Measurements from ENCODE around the gene B3GNT8. TPM values are rescaled to one million over a fixed set of nuclear protein-coding genes. Genes with fewer than 3 reads are reported as not detected.

B3GNT8 gene
- total and polyA plus RNA-seq, 7 donors = 2.8 to 49.2 (median 8.0) TPM

DNA sequence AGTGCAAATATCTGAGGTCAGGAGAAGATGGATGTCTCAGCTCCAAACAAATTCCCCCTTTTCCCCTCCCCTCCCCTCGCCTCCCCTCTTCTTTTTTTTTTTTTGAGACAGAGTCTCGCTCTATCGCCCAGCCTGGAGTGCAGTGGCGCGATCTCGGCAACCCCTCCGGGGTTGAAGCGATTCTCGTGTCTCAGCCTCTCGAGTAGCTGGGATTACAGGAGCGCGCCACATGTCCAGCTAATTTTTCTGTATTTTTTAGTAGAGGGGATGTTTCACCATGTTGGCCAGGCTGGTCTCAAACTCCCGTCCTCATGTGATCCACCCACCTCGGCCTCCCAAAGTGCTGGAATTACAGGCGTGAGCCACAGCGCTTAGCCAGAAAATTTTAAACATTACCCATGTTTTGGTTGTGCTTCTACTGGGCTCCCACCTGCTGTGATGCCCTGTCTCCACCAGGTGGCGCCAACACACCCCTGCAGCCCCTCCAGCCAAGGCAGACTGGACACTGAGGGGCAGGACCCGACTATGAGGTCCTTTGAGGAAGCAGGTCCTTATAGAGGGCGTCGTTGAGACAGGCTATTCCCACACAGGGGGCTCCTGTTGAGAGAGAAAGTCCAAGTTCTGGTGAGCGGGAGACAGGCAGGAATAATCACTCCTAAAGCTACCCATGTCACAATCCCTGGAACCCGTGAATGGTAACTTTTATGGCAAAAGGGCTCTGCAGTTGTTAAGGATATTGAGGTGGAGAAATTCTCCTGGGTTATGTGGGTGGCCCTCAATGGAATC, 22.1 kb upstream of the B3GNT8 start:
- intact Hi-C loops (cut with DNase I) = loop anchor here (1.0 to 2.0 kb wide), 2 partner anchors 114 to 121 kb away; no protein-coding TSS in a partner anchor
- H3K36me3 ChIP-seq = no peaks in the 10 kb centered on the region

DNA sequence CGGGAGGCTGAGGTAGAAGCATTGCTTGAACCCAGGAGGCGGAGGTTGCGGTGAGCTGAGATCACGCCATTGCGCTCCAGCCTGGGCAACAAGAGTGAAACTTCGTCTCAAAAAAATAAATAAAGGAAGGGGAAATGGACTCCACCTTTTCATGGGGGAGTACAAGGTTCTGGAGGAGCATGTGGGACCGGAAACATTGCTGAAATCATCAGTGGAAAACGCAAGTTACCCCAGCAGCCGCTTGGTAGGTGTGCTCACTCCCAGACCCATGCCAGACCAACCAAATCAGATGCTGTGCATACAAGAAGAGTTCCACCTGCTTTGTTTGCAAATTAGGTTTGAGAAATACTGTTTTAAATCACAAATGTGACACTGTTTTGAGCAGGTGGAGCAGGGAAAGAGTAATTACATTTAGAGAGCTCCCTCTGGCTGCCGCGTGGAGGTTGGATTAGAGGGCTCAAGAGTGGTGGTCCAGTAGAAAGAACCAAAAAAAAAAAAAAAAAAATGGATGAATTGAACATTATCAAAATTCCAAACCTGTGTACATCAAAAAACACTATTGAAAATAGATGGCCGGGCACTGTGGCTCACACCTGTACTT, 20.7 kb upstream of the B3GNT8 start:
- WGBS, 2 donors = 56 to 59% methylated on average over 12 of the region's 12 CpGs
- no peak for TF ChIP-seq EP300 (IDR thresholded peaks at IDR 0.05)
- no peak for TF ChIP-seq POLR2A (IDR thresholded peaks at IDR 0.05)
- no peak for TF ChIP-seq POLR2AphosphoS5 (IDR thresholded peaks at IDR 0.05)
- TF ChIP-seq, protein P1, sequence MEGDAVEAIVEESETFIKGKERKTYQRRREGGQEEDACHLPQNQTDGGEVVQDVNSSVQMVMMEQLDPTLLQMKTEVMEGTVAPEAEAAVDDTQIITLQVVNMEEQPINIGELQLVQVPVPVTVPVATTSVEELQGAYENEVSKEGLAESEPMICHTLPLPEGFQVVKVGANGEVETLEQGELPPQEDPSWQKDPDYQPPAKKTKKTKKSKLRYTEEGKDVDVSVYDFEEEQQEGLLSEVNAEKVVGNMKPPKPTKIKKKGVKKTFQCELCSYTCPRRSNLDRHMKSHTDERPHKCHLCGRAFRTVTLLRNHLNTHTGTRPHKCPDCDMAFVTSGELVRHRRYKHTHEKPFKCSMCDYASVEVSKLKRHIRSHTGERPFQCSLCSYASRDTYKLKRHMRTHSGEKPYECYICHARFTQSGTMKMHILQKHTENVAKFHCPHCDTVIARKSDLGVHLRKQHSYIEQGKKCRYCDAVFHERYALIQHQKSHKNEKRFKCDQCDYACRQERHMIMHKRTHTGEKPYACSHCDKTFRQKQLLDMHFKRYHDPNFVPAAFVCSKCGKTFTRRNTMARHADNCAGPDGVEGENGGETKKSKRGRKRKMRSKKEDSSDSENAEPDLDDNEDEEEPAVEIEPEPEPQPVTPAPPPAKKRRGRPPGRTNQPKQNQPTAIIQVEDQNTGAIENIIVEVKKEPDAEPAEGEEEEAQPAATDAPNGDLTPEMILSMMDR (IDR thresholded peaks at IDR 0.05) = no peak
- no peak for DNase-seq
- intact Hi-C loops (cut with DNase I) = loop anchor here (2.0 kb wide), 1 partner anchor 115 kb away; no protein-coding TSS in a partner anchor
- Histone ChIP-seq H3K4me1 (peaks cover 0 to 6% (median 0%) of the 10 kb centered on the region in 4 donors), H3K36me3 (no peaks in the 10 kb centered on the region), H3K9me3 (no peaks in the 10 kb centered on the region), H3K27me3 (peaks cover 0 to 27% (median 0%) of the 10 kb centered on the region in 3 donors), H3K4me3 (no peak overlapping the region), H3K27ac (no peak overlapping the region)

More for the DNA sequence above, 22.1 kb upstream of the B3GNT8 start:
- no peaks in the 10 kb centered on the region for H3K9me3 ChIP-seq
- peaks cover 0 to 6% (median 0%) of the 10 kb centered on the region in 4 donors for H3K4me1 ChIP-seq
- no peak overlapping the region for H3K27ac ChIP-seq
- peaks cover 0 to 19% (median 0%) of the 10 kb centered on the region in 3 donors for H3K27me3 ChIP-seq
- DNase-seq = peak; percentile 86
- WGBS, 2 donors = 4 to 5% methylated on average over 22 of the region's 22 CpGs
- no peak for TF ChIP-seq POLR2A (IDR thresholded peaks at IDR 0.05)
- TF ChIP-seq, protein P1 (IDR thresholded peaks at IDR 0.05) = peak; percentile 79 to 97 (median 92)
- H3K4me3 ChIP-seq = peak overlapping the region in 3 of 4 donors; percentile 5 to 33 (median 22)

DNA sequence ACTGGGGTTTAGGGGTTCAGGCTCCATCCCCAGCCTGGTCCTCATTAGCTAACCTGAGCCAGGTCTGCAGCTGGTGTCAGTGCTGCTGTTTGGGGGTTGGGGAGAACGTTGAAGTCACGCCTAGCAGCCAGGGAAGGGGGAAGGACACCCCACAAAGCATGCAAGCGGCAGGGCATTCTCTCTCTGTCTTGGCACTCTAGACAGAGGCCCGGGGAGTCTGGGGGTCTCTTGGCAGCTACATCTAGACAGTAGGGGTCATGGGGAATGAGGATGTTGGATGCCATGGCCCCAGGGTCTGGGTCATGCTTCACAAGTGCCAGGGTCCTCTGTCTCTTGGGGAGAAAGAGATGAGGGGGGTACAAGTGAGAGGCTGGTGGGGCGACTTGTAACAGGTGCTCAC, 18.4 kb upstream of the B3GNT8 start:
- no peak for DNase-seq
- intact Hi-C loops (cut with DNase I) = no loop called here
- TF ChIP-seq POLR2AphosphoS5 (IDR thresholded peaks at IDR 0.05) = no peak
- TF ChIP-seq, protein P1 (IDR thresholded peaks at IDR 0.05) = no peak
- no peak for TF ChIP-seq POLR2A (IDR thresholded peaks at IDR 0.05)
- TF ChIP-seq EP300 (IDR thresholded peaks at IDR 0.05) = no peak

DNA sequence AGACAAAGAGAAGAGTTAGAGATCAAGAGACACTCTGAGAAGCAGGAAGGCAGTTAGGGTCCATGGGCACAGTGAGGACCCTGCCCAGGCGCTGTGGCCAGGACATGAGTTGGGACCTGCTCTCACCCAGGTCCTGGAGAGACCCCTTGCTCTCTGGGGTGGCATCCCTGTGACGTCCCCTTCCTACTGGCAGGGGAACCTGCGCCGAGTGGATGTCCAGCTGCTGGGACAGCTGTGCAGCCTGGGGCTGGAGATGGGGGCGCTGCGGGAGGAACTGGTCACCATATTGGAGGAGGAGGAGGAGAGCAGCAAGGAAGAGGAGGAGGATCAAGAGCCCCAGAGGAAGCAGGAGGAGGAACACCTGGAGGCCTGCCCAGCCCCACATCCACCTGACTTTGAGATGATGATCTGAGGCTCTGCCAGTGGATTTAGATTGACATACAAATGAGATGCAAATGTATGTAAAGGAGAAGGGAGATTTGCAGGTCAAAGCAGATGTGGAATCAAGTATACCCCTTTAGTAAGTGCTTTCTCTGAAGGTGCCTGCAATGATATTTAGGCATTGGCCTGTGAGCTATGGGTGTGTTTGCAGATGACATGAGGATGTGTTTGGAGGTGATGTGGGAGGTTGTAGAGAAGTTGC, 16.8 kb upstream of the B3GNT8 start:
- Histone ChIP-seq H3K27ac (no peak overlapping the region), H3K27me3 (peaks cover 0 to 38% (median 0%) of the 10 kb centered on the region in 3 donors), H3K36me3 (no peaks in the 10 kb centered on the region), H3K4me1 (peaks cover 0 to 13% (median 6%) of the 10 kb centered on the region in 4 donors), H3K4me3 (no peak overlapping the region), H3K9me3 (no peaks in the 10 kb centered on the region)
- no peak for DNase-seq
- TF ChIP-seq POLR2AphosphoS5 (IDR thresholded peaks at IDR 0.05) (no peak), POLR2A (IDR thresholded peaks at IDR 0.05) (no peak), EP300 (IDR thresholded peaks at IDR 0.05) (no peak)
- TF ChIP-seq, protein P1 (IDR thresholded peaks at IDR 0.05) = no peak
- intact Hi-C loops (cut with DNase I) = no loop called here
- 79 to 80% methylated on average over 6 of the region's 6 CpGs for WGBS, 2 donors

More for the DNA sequence above, 18.4 kb upstream of the B3GNT8 start:
- Histone ChIP-seq H3K9me3 (no peaks in the 10 kb centered on the region), H3K27me3 (peaks cover 0 to 38% (median 0%) of the 10 kb centered on the region in 3 donors), H3K4me1 (peaks cover 0 to 6% (median 0%) of the 10 kb centered on the region in 4 donors), H3K27ac (no peak overlapping the region), H3K36me3 (no peaks in the 10 kb centered on the region), H3K4me3 (no peak overlapping the region)
- whole genome bisulfite sequencing, 2 donors = 61 to 75% methylated on average over 5 of the region's 5 CpGs
